GM10248 (cell line): ENCODE measurements around the gene FBXL17.
"Not testable (repeated sequence)": the region's sequence is repeated elsewhere in the genome, so short reads cannot be mapped to it uniquely, and the experiment has no call there.

Experiments
- CTCF ChIA-PET: fragments of 300-600 bp; sonication (Branson Sonifier 250); formaldehyde crosslinking; extraction: SDS; loops from one replicate; lab custom pipeline; 2021; ENCODE audit warnings: antibody characterized with exemption; lab: Yijun Ruan, JAX
- POLR2A ChIA-PET: fragments of 350-650 bp; sonication (Branson Sonifier 250); formaldehyde crosslinking; extraction: SDS; loops from one replicate; lab custom pipeline; 2020; ENCODE audit warnings: antibody characterized with exemption; lab: Yijun Ruan, JAX
- DNase-seq: peaks from one replicate; pipeline ENCODE4 v3.0.0; 2012; ENCODE audit errors: extremely low spot score
- TF ChIP-seq, protein P1 (sequence below): IDR thresholded peaks from 2 replicates; pipeline ENCODE4 v1.5.1; 2012; ENCODE audit warnings: mild to moderate bottlenecking, low read depth; ENCODE audit errors: extremely low read depth, missing control alignments, control extremely low read depth

FBXL17 gene

DNA sequence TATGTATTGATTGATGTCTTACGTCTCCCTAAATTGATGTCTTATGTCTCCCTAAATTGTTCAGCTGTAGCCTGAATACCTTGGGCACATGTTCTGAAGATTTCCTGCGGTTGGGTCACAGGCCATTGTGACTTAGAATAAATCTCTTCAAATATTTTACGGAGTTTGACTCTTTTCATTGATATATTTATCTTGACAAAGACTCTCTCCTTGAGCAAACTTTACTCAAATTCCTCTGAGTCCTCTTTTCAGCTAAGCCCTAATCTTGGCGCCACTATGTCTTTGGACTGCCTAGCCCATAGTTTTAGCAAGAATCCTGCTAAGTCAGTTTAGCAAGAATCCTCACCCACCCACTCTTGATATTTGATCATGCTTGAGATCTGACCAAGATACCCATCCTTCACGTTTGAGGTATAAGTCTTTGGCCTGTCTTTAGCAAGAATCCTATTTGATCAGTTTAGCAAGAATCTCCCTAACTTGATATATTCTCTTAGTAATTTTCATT lies 35.3 kb upstream of the FBXL17 start:
- CTCF ChIA-PET: no interaction called here
- no peak for DNase-seq
- POLR2A ChIA-PET: no interaction called here
- TF ChIP-seq, protein P1, sequence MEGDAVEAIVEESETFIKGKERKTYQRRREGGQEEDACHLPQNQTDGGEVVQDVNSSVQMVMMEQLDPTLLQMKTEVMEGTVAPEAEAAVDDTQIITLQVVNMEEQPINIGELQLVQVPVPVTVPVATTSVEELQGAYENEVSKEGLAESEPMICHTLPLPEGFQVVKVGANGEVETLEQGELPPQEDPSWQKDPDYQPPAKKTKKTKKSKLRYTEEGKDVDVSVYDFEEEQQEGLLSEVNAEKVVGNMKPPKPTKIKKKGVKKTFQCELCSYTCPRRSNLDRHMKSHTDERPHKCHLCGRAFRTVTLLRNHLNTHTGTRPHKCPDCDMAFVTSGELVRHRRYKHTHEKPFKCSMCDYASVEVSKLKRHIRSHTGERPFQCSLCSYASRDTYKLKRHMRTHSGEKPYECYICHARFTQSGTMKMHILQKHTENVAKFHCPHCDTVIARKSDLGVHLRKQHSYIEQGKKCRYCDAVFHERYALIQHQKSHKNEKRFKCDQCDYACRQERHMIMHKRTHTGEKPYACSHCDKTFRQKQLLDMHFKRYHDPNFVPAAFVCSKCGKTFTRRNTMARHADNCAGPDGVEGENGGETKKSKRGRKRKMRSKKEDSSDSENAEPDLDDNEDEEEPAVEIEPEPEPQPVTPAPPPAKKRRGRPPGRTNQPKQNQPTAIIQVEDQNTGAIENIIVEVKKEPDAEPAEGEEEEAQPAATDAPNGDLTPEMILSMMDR: no peak

DNA sequence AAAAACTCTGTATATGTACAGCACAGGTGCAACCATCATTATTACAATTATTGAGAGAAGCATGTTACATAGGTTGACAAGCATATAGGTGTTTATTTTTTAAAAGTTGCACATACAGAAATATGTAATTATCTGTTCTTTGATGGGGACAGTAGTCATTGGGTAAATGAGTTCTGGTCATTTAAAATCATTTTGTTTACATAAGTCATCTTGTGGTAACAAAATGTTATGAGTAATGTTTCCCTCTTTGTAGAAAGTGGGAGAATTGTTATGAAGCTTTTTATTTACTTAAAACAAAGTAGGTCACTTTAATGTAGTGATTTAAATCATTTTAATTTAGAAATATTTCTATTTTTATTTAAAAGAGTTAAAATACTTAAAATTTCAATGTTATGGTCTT lies 33.8 kb upstream of the FBXL17 start:
- DNase-seq: no peak
- TF ChIP-seq, protein P1: no peak
- ChIA-PET CTCF (no interaction called here), POLR2A (no interaction called here)

DNA sequence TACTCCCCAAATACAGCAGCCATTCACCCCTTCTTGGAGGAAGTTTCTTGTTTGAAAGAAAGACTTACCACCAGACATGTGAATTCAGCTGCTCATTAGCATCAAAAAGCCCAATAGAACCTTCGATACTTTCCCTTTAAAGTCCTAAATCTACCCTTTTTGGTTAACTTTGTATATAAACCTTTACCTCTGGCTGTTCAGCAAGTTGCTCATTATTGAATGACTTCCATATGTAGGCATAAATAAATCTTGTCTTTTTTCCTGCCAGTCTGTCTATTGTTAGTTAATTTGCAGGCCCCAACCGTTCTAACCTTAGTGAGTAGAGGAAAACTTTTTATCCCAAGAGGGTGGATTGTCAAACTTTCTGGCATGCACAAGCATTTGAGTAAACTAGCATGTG lies 27.9 kb upstream of the FBXL17 start:
- TF ChIP-seq, protein P1: no peak
- ChIA-PET POLR2A (no interaction called here), CTCF (no interaction called here)
- DNase-seq: no peak

DNA sequence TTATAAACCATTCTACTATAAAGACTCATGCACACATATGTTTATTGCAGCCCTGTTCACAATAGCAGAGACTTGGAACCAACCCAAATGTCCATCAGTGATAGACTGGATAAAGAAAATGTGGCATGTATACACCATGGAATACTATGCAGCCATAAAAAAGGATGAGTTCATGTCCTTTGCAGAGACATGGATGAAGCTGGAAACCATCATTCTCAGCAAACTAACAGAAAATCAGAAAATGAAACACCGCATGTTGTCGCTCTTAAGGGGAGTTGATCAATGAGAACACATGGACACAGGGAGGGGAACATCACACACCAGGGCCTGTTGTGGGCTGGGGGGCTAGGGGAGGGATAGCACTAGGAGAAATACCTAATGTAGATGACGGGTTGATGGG lies 23.3 kb upstream of the FBXL17 start:
- CTCF ChIA-PET, DNase-seq, POLR2A ChIA-PET: not testable (repeated sequence)

DNA sequence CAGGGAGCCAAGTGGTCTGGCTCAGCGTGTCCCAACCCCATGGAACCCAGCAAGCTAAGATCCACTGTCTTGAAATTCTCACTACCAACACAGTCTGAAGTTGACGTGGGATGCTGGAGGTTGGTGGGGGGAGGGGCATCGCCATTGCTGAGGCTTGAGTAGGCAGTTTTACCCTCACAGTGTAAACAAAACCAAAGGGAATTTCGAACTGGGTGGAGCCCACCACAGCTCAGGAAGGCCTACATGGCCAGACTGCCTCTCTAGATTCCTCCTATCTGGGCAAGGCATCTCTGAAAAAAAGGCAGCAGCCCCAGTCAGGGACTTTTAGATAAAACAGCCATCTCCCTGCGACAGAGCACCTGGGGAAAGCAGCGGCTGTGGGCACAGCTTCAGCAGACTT lies 17.1 kb upstream of the FBXL17 start:
- ChIA-PET CTCF (interaction anchor here (1.2 kb wide), 1 partner anchor 12 kb away, joined by 3 read pairs; no protein-coding TSS in a partner anchor), POLR2A (no interaction called here)
- TF ChIP-seq, protein P1: no peak
- no peak for DNase-seq

DNA sequence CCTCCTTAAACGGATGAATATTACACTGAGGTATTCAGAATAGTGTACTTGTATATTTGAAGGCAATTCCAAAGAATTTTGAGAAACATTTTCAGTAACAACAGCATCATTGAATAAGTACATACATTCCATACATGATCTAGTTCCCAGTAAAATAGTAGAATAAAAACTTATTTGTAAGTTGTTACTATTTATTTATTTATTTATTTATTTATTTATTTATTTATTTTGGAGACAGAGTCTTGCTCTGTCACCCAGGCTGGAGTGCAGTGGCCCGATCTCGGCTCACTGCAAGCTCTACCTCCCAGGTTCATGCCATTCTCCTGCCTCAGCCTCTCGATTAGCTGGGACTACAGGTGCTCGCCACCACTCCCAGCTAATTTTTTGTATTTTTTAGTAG lies 14.9 kb upstream of the FBXL17 start:
- CTCF ChIA-PET: interaction anchor here (1.7 kb wide), 1 partner anchor 15 kb away, joined by 4 read pairs; the partner anchor contains the start of gene FBXL17
- POLR2A ChIA-PET, DNase-seq: not testable (repeated sequence)

DNA sequence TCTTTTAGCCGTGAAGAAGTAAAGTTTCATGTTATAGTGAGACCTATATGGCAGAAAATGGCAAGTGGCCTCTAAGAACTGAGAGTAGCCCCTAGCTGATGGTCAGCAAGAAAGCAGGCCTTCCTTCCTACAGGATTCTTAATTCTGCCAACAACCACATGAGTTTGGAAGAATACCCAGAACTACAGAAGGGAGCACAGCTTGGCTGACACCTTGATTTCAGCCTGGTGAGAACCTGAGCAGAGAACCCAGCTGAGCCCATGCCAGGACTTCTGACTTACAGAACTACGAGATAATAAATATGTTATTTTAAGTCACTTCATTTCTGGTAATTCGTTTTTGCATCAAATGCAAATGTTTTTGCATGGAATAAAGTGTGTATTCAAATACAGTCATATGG lies 5.9 kb upstream of the FBXL17 start:
- no peak for DNase-seq
- ChIA-PET POLR2A (no interaction called here), CTCF (no interaction called here)
- TF ChIP-seq, protein P1: no peak
